ENCODE measurements around the gene ABL2. TPM values are rescaled to one million over a fixed set of nuclear protein-coding genes. Genes with fewer than 3 reads are reported as not detected.
"Not testable (repeated sequence)": the region's sequence is repeated elsewhere in the genome, so short reads cannot be mapped to it uniquely, and the experiment has no call there.

Gene ABL2
- 10 to 100 TPM; 12.8 to 21.7 (median 17.7) TPM for total RNA-seq
- 1 to 10 TPM; 1.3 to 2.6 (median 1.5) TPM for polyA plus RNA-seq
- long read RNA-seq, donor 1 = 0 reads
- long read RNA-seq, donor 2 = 0 reads

GRCh38 chr1:179229214-179230140 lies at the start of gene ABL2:
Gene ABL2, minus strand, starts transcription at chr1:179229677. Its CDS starts 280 bp downstream, at chr1:179229397.
- TF ChIP-seq CTCF (IDR thresholded peaks at IDR 0.05 in 8 of 11, conservative IDR thresholded peaks at IDR 0.05 in 3 of 11) (no peak), POLR2AphosphoS5 (IDR thresholded peaks at IDR 0.05) (peak; percentile 17 to 61 (median 35)), POLR2A (IDR thresholded peaks at IDR 0.05) (no peak)
- WGBS, 5 donors = 0 to 1% (median 1%) methylated on average over 38 to 94 of the region's 94 CpGs
- Histone ChIP-seq H3K27me3 (replicated peaks in 1 of 7) (no peaks in the 10 kb centered on the region), H3K27ac (peak within 1 kb of the TSS; percentile 62 to 92 (median 87)), H3K9me3 (no peaks in the 10 kb centered on the region), H3K4me3 (peak within 1 kb of the TSS; percentile 79 to 98 (median 92)), H3K36me3 (peaks cover 0 to 4% (median 0%) of the 10 kb centered on the region in 6 donors), H3K4me1 (peaks cover 6 to 38% (median 23%) of the 10 kb centered on the region in 6 donors)
- intact Hi-C loops (cut with DNase I; ENCODE audit: low total_unique reads) = no loop called here
- DNase-seq = peak; percentile 88

- no peak overlapping the region for H3K4me3 ChIP-seq
- peaks cover 0 to 19% (median 15%) of the 10 kb centered on the region in 8 donors for H3K9me3 ChIP-seq
- no peak for TF ChIP-seq POLR2A (IDR thresholded peaks at IDR 0.05)
- TF ChIP-seq CTCF (IDR thresholded peaks at IDR 0.05 in 8 of 11, conservative IDR thresholded peaks at IDR 0.05 in 3 of 11) = no peak
- no peak for TF ChIP-seq POLR2AphosphoS5 (IDR thresholded peaks at IDR 0.05)
- H3K27me3 ChIP-seq (replicated peaks in 1 of 7) = no peaks in the 10 kb centered on the region
- DNase-seq = no peak
- intact Hi-C loops (cut with DNase I; ENCODE audit: low total_unique reads) = no loop called here
- no peaks in the 10 kb centered on the region for H3K4me1 ChIP-seq
- no peaks in the 10 kb centered on the region for H3K36me3 ChIP-seq
- no peak overlapping the region for H3K27ac ChIP-seq
- 93 to 99% (median 94%) methylated on average over 5 of the region's 5 CpGs for WGBS, 5 donors
Observed at GRCh38 chr1:179278920-179279319, 49.4 kb upstream of the ABL2 start.

GRCh38 chr1:179274424-179274823 lies 44.9 kb upstream of the ABL2 start:
- H3K4me1 ChIP-seq; H3K27ac ChIP-seq; H3K27me3 ChIP-seq (replicated peaks in 1 of 7); intact Hi-C loops (cut with DNase I; ENCODE audit: low total_unique reads); DNase-seq; H3K36me3 ChIP-seq; H3K4me3 ChIP-seq: not testable (repeated sequence)
- H3K9me3 ChIP-seq = peaks cover 0 to 11% (median 10%) of the 10 kb centered on the region in 8 donors
- 86 to 91% (median 87%) methylated on average over 5 of the region's 5 CpGs for WGBS, 5 donors

GRCh38 chr1:179269071-179269470 lies 39.6 kb upstream of the ABL2 start:
- no peaks in the 10 kb centered on the region for H3K27me3 ChIP-seq (replicated peaks in 1 of 7)
- H3K9me3 ChIP-seq = no peaks in the 10 kb centered on the region
- no peaks in the 10 kb centered on the region for H3K4me1 ChIP-seq
- no peaks in the 10 kb centered on the region for H3K36me3 ChIP-seq
- H3K27ac ChIP-seq = no peak overlapping the region
- H3K4me3 ChIP-seq = no peak overlapping the region
- intact Hi-C loops (cut with DNase I; ENCODE audit: low total_unique reads) = no loop called here
- TF ChIP-seq POLR2AphosphoS5 (IDR thresholded peaks at IDR 0.05) (no peak), POLR2A (IDR thresholded peaks at IDR 0.05) (no peak), CTCF (IDR thresholded peaks at IDR 0.05 in 8 of 11, conservative IDR thresholded peaks at IDR 0.05 in 3 of 11) (no peak)
- no peak for DNase-seq
